Heart left ventricle (tissue), 16 donors: ENCODE measurements around the gene CHST1. TPM values are rescaled to one million over a fixed set of nuclear protein-coding genes. Genes with fewer than 3 reads are reported as not detected.

ENCODE experiments used
- ATAC-seq, 4 donors: fragments of 200-7000 bp; cut with Tn5 transposase; one replicate each; pipeline ENCODE4 v1.9.1; 2020 to 2022; ENCODE audit warnings: moderate library complexity in 4 of 4, mild to moderate bottlenecking in 3 of 4, moderate number of reproducible peaks in 1 of 4
- DNase-seq, 5 donors: peaks; one replicate each; pipeline ENCODE4 v3.0.0-alpha.2; 2020
- H3K27ac ChIP-seq, 12 donors: fragments of 200-600 bp; sonication (generic) in 4 of 12; one replicate each; pipeline versions ENCODE4 v1.5.0 to v1.8.0; 2016 to 2022; ENCODE audit warnings: mild to moderate bottlenecking in 2 of 12
- H3K27me3 ChIP-seq, 9 donors: fragments of 200-600 bp; sonication (generic) in 2 of 9; one replicate each; pipeline versions ENCODE4 v1.5.1 to v1.8.0; 2016 to 2022; ENCODE audit warnings: mild to moderate bottlenecking in 3 of 9
- H3K36me3 ChIP-seq, 9 donors: fragments of 200-600 bp; sonication (generic) in 2 of 9; one replicate each; pipeline versions ENCODE4 v1.5.0 to v1.8.0; 2018 to 2022; ENCODE audit warnings: mild to moderate bottlenecking in 2 of 9
- H3K4me1 ChIP-seq, 12 donors: fragments of 200-600 bp; sonication (generic) in 4 of 12; one replicate each; pipeline versions ENCODE4 v1.5.0 to v1.8.0; 2016 to 2022; ENCODE audit warnings: mild to moderate bottlenecking in 3 of 12
- H3K4me3 ChIP-seq, 12 donors: fragments of 200-600 bp; sonication (generic) in 4 of 12; one replicate each; pipeline versions ENCODE4 v1.5.0 to v1.8.0; 2017 to 2022; ENCODE audit warnings: mild to moderate bottlenecking in 9 of 12, moderate library complexity in 4 of 12
- H3K9me3 ChIP-seq, 12 donors: fragments of 200-600 bp; sonication (generic) in 4 of 12; one replicate each; pipeline versions ENCODE4 v1.5.0 to v1.8.0; 2016 to 2022; ENCODE audit warnings: mild to moderate bottlenecking in 1 of 12
- POLR2A ChIP-seq, 2 donors: fragments of 450-650 bp; IDR thresholded peaks; one replicate each; pipeline ENCODE4 v1.6.1; 2017; ENCODE audit warnings: antibody characterized with exemption in 2 of 2, mild to moderate bottlenecking in 2 of 2, moderate library complexity in 2 of 2
- WGBS, 4 donors: extraction: QIAGEN DNeasy Blood & Tissue Kit in 2 of 4; methylation state at CpG; one replicate each; pipeline versions ENCODE4 v1.1.5 to v1.1.7; 2013 to 2018; 5-methylcytosine and 5-hydroxymethylcytosine counted together
- intact Hi-C, 10 donors: fragments of 100-400 bp; cut with DNase I; formaldehyde crosslinking; loops; one replicate each; pipeline versions ENCODE4 v1.11.1 to v1.14.2; 2022
- polyA plus RNA-seq, 2 donors: library from polyadenylated mRNA; stranded (reverse); fragments of 200-250 nt; gene quantifications; one replicate each; pipeline ENCODE4 v1.2.3, GENCODE V29; 2013
- total RNA-seq, 9 donors: library from RNA; depleted of rRNA in 2 of 9; stranded (reverse); fragments of >200 nt in 2 of 9; fragmentation: NEBNext Ultra II Directional in 3 of 9; extraction: Animal tissue kit (Norgen Biotek cat#: 25700) in 3 of 9; gene quantifications; one replicate each; pipeline versions ENCODE4 v1.1.0 to v1.2.4, GENCODE V29; 2016 to 2023
- TF ChIP-seq, protein P1 (sequence below), 12 donors: fragments of 200-600 bp; sonication (generic) in 4 of 12; IDR thresholded peaks; one replicate each; pipeline versions ENCODE4 v1.5.0 to v1.8.0; 2018 to 2022; ENCODE audit warnings: antibody characterized with exemption in 12 of 12, mild to moderate bottlenecking in 5 of 12
- donor health status: ischemic (EF 13 %, LVEDD 7.1; RV severe dilation, severe dysfunction).
- donor health status: healthy with polysubstance abuse.
- donor health status: DM: no; HTN: yes; CAD: no.
- donor health status: DM: no; HTN: no; CAD: no.
- donor health status: ischemic (EF 25% LVEDD 6.9; RV normal size, moderate dysfunction).
- donor health status: ischemic (EF 25% LVEDD 5.7; RV mildly dilated, moderate dysfunction).
- donor health status: healthy.
- donor health status: DM: yes; HTN: yes; CAD: no.
- donor health status: ischemic (EF 35%, LVEDD 5.7; RV mildly dilated, moderate dysfunction).
- donor health status: nonischemic (EF 11% LVEDD 7.7; RV severe dilation, severe dysfunction).
- donor health status: DM: yes; HTN: yes; CAD: no.
- donor health status: PGD.
- donor health status: ischemic (EF 29% LVEDD 5.4; RV normal size, mild dysfunction).
- donor health status: nonischemic (EF 23%, LVEDD 6.1; RV moderate dilation, normal function).

Gene CHST1
- total and polyA plus RNA-seq, 11 donors = 0.59 to 6.5 (median 1.8) TPM

DNA sequence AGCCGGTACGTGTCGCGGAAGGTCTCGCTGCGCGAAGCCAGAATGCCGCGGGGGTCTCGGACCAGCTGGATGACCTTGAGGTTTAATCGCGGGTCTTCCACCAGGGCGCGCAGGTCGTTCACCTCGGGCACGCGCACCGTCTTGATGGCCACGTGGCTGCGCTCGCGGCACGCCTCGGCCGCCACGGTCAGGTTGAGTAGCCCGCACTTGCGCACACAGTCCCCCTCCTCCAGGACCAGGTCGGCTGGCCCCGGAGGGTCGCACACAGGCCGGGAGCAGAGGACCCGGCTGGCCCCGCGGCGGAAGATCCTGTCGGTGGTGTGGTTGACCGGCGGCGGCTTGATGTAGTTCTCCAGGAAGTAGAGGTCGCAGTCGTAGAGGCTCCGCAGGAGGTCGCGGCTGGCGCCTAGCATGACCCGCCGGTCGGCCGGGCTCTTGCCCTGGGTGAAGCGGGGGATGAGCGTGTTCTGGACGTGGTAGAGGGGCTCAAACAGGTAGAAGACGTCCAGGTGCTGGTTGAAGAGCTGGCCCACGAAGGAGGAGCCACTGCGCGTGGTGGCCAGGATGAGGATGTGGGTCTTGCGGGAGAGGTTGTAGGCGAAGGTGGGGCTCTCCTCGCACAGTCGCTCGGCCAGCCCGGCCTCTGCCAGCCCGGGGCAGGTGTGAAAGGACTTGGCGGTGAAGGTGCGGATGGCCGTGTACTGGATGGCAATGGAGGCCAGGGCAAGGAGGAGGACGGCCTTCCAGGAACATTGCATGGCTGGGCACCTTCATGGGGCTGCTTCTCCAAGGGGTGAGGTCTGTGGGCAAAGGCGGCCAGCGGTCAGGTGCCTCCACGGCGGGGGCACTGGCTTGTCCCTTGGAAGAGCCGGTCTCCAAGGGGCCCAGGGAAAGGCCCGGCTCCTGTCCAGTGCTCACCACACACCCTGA is 15.0 kb downstream of the CHST1 start:
- DNase-seq (no peak), ATAC-seq (no peak)
- H3K27ac ChIP-seq = no peak overlapping the region
- 76 to 87% (median 79%) methylated on average over 65 to 75 of the region's 75 CpGs for WGBS, 4 donors
- no peak for TF ChIP-seq POLR2A (IDR thresholded peaks at IDR 0.05)
- TF ChIP-seq, protein P1, sequence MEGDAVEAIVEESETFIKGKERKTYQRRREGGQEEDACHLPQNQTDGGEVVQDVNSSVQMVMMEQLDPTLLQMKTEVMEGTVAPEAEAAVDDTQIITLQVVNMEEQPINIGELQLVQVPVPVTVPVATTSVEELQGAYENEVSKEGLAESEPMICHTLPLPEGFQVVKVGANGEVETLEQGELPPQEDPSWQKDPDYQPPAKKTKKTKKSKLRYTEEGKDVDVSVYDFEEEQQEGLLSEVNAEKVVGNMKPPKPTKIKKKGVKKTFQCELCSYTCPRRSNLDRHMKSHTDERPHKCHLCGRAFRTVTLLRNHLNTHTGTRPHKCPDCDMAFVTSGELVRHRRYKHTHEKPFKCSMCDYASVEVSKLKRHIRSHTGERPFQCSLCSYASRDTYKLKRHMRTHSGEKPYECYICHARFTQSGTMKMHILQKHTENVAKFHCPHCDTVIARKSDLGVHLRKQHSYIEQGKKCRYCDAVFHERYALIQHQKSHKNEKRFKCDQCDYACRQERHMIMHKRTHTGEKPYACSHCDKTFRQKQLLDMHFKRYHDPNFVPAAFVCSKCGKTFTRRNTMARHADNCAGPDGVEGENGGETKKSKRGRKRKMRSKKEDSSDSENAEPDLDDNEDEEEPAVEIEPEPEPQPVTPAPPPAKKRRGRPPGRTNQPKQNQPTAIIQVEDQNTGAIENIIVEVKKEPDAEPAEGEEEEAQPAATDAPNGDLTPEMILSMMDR (IDR thresholded peaks at IDR 0.05) = no peak
- peaks cover 0 to 13% (median 5%) of the 10 kb centered on the region in 12 donors for H3K4me1 ChIP-seq
- no peak overlapping the region for H3K4me3 ChIP-seq
- intact Hi-C loops = loop anchor here in 6 of 10 donors (5.0 to 10.0 kb wide), 5 partner anchors 113 to 276 kb away; no protein-coding TSS in a partner anchor
- no peaks in the 10 kb centered on the region for H3K9me3 ChIP-seq
- peaks cover 0 to 10% (median 0%) of the 10 kb centered on the region in 9 donors for H3K36me3 ChIP-seq
- peaks cover 0 to 12% (median 0%) of the 10 kb centered on the region in 9 donors for H3K27me3 ChIP-seq

DNA sequence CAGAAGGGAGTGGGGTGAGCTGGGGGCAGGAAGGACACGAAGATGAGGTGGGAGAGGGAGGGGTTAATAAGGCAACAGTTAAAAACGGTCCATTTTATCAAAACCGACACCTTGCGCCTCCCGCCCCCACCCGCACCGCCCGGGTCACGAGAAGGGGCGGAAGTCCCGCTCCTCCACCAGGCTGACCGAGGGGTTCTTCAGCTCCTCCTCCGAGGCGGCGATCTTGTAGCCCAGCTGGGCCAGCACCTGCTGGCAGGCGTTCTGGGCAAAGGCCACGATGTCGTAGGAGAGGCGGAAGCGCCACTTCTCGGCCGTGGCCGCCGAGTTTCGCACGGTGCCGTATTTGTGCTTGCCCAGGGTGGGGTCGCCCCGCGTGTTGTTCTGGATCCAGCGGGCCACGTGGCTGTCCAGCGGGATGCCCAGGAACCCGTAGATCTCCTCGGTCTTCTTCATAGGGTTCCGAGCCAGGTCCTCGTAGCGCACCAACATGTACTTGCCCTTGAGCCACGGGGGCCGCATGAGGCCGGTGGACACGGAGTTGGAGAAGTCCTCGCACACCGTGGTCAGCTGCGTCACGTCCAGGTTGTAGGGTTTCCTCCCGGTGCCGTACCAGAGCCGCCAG is 15.8 kb downstream of the CHST1 start:
- peaks cover 0 to 12% (median 0%) of the 10 kb centered on the region in 9 donors for H3K27me3 ChIP-seq
- TF ChIP-seq POLR2A (IDR thresholded peaks at IDR 0.05) = no peak
- TF ChIP-seq, protein P1 (IDR thresholded peaks at IDR 0.05) = no peak
- WGBS, 4 donors = 81 to 89% (median 87%) methylated on average over 44 to 49 of the region's 49 CpGs

DNA sequence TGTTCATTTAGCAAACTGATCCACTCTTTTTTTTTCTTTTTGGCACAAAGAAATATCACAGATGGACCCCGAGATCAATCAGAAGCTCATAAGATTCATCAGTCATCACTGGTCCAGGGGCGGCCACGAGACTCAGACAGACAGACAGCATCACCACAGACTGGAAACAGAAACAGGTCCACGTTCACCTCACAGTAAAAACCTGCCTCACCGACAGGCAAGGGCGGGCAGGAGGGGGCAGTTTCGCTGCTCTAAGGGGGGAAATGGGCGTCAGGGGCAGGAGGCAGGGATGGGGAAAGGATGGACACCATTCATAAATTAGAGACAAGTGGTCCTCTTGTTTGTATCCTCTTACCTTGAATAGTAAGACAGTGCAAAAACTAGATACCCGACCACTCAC is 16.5 kb downstream of the CHST1 start:
- ATAC-seq (no peak), DNase-seq (no peak)
- Histone ChIP-seq H3K27ac (no peak overlapping the region), H3K36me3 (peaks cover 0 to 10% (median 0%) of the 10 kb centered on the region in 9 donors), H3K4me1 (peaks cover 0 to 7% (median 0%) of the 10 kb centered on the region in 12 donors), H3K9me3 (no peaks in the 10 kb centered on the region), H3K27me3 (peaks cover 0 to 12% (median 0%) of the 10 kb centered on the region in 9 donors), H3K4me3 (no peak overlapping the region)
- no peak for TF ChIP-seq POLR2A (IDR thresholded peaks at IDR 0.05)
- TF ChIP-seq, protein P1 (IDR thresholded peaks at IDR 0.05) = no peak
- intact Hi-C loops = loop anchor here in 1 of 10 donors (5.0 kb wide), 1 partner anchor 47 kb away; no protein-coding TSS in a partner anchor
- 88 to 94% (median 90%) methylated on average over 9 of the region's 9 CpGs for whole genome bisulfite sequencing, 4 donors

More for the DNA sequence above, 15.8 kb downstream of the CHST1 start:
- Histone ChIP-seq H3K27ac (no peak overlapping the region), H3K4me3 (no peak overlapping the region), H3K4me1 (peaks cover 0 to 7% (median 0%) of the 10 kb centered on the region in 12 donors), H3K9me3 (no peaks in the 10 kb centered on the region), H3K36me3 (peaks cover 0 to 10% (median 0%) of the 10 kb centered on the region in 9 donors)
- no peak for ATAC-seq
- no peak for DNase-seq
- intact Hi-C loops = loop anchor here in 6 of 10 donors (5.0 to 10.0 kb wide), 6 partner anchors 47 to 275 kb away; no protein-coding TSS in a partner anchor
